Measurements from ENCODE around the gene CRNN.

DNA sequence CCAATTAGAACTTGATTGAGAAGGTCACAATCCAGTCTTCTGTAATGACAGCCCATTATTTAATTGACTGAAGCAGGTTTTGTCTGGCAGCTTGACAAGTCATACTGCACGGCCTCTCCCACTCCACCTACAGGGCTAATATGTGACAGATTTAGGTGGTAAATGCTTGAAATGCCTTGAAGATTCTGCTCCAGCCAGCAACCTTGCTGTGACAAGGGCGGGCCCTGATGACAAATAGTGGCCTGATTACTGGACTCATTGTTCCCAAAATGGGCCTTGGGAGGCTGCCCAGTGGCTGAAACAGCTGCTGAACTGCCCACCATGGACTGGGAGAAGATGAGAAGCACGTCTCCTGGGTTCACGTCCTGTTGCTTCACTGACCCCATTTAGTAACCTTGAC is 30.0 kb upstream of the CRNN start:
- TF ChIP-seq ZFX (IDR thresholded peaks at IDR 0.05; ENCODE audit: borderline replicate concordance) = no peak
- TF ChIP-seq, protein P1, sequence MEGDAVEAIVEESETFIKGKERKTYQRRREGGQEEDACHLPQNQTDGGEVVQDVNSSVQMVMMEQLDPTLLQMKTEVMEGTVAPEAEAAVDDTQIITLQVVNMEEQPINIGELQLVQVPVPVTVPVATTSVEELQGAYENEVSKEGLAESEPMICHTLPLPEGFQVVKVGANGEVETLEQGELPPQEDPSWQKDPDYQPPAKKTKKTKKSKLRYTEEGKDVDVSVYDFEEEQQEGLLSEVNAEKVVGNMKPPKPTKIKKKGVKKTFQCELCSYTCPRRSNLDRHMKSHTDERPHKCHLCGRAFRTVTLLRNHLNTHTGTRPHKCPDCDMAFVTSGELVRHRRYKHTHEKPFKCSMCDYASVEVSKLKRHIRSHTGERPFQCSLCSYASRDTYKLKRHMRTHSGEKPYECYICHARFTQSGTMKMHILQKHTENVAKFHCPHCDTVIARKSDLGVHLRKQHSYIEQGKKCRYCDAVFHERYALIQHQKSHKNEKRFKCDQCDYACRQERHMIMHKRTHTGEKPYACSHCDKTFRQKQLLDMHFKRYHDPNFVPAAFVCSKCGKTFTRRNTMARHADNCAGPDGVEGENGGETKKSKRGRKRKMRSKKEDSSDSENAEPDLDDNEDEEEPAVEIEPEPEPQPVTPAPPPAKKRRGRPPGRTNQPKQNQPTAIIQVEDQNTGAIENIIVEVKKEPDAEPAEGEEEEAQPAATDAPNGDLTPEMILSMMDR (IDR thresholded peaks at IDR 0.05) = no peak
